GM12892 (cell line): ENCODE data around the gene NCAPG2.
A peak's percentile ranks its signal among the peaks of the same experiment; 100 is the strongest.
"Not testable (repeated sequence)": the region's sequence is repeated elsewhere in the genome, so short reads cannot be mapped to it uniquely, and the experiment has no call there.

Source experiments
- DNase-seq: peaks from one replicate; pipeline ENCODE4 v3.0.0; 2011; ENCODE audit not compliant: insufficient read length
- FAIRE-seq: peaks from 2 replicates; lab custom pipeline; 2011; peaks lifted over from hg19 to GRCh38; lab: Jason Lieb, UNC
- POLR2A ChIP-seq: IDR thresholded peaks from 2 replicates; pipeline ENCODE4 v1.6.1; 2011; ENCODE audit warnings: low read depth, low read length, control low read depth
- POLR2AphosphoS5 ChIP-seq: IDR thresholded peaks from 2 replicates; pipeline ENCODE4 v1.6.1; 2011; ENCODE audit warnings: low read depth, low read length, control low read depth
- TAF1 ChIP-seq: IDR thresholded peaks from 2 replicates; pipeline ENCODE4 v1.6.1; 2011; ENCODE audit warnings: low read depth, mild to moderate bottlenecking, control low read depth, low read length, borderline replicate concordance

The NCAPG2 gene

GRCh38 chr7:158642149-158642548, 62.5 kb downstream of the NCAPG2 start:
- TF ChIP-seq POLR2AphosphoS5 (no peak), POLR2A (no peak), TAF1 (no peak)
- no peak for DNase-seq
- FAIRE-seq = no peak

DNA sequence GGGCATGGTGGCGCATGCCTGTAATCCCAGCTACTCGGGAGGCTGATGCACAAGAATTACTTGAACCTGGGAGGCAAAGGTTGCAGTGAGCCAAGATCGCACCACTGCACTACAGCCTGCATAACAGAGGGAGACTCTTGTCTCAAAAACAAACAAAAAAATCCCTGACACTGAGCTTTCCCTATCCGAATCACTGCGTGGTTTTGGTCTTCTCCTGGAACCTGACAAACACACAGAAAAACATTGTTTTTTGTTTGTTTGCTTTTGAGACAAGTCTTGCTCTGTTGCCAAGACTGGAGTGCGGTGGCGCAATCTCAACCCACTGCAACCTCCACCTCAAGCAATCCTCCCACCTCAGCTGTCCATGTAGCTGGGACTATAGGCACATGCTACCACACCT, 66.6 kb downstream of the NCAPG2 start:
- FAIRE-seq (no peak), DNase-seq (no peak)
- TF ChIP-seq TAF1 (no peak), POLR2A (no peak), POLR2AphosphoS5 (no peak)

DNA sequence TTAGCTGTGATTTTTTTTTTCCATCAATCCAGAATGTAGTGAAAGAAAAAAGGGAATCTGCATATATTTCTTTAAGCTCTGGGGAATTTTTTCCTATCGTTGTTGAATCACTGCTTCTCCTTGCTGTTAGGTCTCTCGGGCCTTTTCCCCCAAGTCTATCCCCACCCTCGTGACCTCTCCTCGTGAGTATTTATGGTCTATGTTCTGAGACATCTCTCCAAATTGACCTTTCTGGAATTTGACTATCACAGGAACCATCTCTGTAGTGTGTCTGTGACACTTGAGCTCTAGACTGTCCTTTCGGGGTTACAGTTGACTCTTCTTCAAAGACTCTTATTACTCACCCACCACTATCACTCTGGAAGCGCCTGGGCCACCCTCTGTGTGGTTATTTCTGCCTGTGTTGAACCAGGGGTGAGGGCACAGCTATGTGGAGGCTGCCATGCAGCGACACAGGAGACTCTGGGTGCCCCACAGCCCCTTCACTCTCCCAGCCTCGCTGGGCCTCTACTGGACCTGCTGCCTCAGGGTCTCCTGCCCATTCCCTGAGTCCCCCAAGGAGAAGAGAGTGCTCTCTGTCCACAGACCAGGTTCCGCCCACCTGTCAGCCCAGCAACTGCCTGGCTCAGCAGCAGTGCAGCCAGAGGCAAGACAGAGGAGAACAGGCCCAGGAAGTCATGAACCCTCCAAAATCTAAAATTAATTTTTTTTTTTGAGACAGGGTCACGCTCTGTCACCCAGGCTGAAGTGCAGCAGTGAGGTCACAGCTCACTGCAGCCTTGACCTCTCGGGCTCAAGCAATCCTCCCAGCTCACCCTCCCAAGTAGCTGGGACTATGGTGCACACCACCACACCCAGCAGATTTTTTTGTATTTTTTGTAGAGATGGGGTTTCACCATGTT, 71.3 kb downstream of the NCAPG2 start:
- 0 out of 2 replicates have a peak, but pooled peaks have one; percentile 17 for TF ChIP-seq POLR2AphosphoS5
- no peak for TF ChIP-seq POLR2A
- TF ChIP-seq TAF1 = no peak
- FAIRE-seq (no peak), DNase-seq (no peak)

- FAIRE-seq (no peak), DNase-seq (no peak)
- TF ChIP-seq POLR2A (no peak), POLR2AphosphoS5 (no peak)
Observed at GRCh38 chr7:158631574-158632195, 72.9 kb downstream of the NCAPG2 start.

- not testable (repeated sequence) for FAIRE-seq, DNase-seq
Observed at GRCh38 chr7:158626289-158626688, 78.3 kb downstream of the NCAPG2 start.

DNA sequence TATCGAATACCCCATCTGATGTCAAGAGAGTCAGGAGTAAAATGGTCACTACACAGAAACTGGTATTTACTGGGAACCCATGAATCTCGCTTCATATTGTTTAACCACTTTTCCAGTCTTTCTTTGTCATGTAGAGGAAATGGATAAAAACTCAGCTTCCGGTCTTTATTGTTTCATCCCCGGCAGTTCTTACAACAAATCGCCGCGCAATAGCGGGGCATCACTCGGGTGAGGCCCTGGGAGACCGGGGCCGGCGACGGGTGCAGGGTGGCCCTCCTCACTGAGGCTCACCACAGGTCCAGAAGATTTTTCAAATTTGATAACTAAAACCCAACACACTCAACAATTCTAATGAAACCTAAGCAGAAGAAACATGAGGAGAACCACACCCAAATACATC, 81.4 kb downstream of the NCAPG2 start:
- no peak for TF ChIP-seq TAF1
- no peak for TF ChIP-seq POLR2A
- no peak for TF ChIP-seq POLR2AphosphoS5
- no peak for DNase-seq
- no peak for FAIRE-seq

- FAIRE-seq (no peak), DNase-seq (no peak)
- TF ChIP-seq POLR2A (no peak), POLR2AphosphoS5 (no peak), TAF1 (no peak)
Observed at GRCh38 chr7:158620839-158621441, 83.7 kb downstream of the NCAPG2 start.

DNA sequence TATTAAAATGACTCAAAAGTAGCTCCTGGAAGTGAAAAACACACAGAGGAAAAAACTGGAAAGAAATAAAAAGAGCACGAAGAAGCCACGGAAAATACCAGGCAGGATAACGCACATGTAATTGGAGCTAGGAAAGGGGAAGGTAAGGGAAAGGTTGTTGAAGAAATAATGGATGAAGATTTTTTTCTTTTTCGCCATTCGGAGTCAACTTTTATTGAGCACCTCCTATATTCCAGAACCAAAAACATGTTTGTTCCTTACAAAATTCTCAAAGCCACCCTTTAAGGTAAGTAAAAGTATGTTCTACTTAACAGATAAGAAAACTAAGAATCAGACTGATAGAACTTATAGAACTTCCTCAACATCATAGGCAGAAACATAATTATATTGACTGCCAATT, 84.2 kb downstream of the NCAPG2 start:
- FAIRE-seq = no peak
- TF ChIP-seq TAF1 (no peak), POLR2AphosphoS5 (no peak), POLR2A (no peak)
- no peak for DNase-seq

DNA sequence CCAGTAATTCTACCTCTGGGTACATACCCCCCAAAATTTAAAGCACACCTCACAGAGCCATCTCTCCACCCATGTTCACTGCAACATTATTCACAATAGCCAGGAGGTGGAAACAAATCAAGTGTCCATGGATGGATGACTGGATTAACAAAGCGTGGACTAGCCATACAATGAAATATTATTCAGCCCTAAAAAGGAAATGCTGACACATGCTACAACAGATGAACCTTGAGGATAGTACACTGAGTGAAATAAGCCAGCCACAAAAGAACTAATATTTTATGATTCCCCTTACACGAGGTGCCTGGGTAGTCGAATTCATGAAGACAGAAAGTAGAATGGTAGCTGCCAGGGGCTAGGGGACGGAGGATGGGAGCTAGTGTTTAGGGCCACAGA, 85.9 kb downstream of the NCAPG2 start:
- DNase-seq = no peak
- FAIRE-seq = no peak

GRCh38 chr7:158617737-158618128, 86.9 kb downstream of the NCAPG2 start:
- TF ChIP-seq POLR2A (no peak), POLR2AphosphoS5 (no peak), TAF1 (no peak)
- no peak for DNase-seq
- no peak for FAIRE-seq

More for the DNA sequence above, 85.9 kb downstream of the NCAPG2 start:
- TF ChIP-seq TAF1 (no peak), POLR2AphosphoS5 (no peak), POLR2A (no peak)

- TF ChIP-seq POLR2AphosphoS5 (no peak), POLR2A (no peak), TAF1 (no peak)
- DNase-seq (no peak), FAIRE-seq (no peak)
Observed at GRCh38 chr7:158616050-158616449, 88.6 kb downstream of the NCAPG2 start.

DNA sequence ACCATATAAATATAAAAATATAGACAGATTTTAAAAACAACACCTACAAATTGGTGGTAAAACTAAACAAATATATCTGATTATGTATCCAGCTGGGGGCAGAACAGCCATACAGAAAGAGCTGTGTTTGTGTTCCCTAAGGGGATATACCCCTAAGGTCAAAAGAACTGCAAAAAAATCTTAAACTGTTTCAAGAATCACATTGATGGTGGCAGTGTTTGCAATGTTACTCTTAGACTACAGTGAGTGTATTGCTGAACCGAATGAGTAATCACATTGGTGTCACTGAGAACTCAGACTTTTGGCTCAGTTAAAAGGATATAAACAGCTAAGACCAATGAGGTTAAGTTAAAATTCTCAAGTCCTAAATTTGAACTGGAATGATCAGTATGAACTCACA, 89.9 kb downstream of the NCAPG2 start:
- FAIRE-seq (no peak), DNase-seq (no peak)
- TF ChIP-seq POLR2A = no peak
- no peak for TF ChIP-seq TAF1
